GM12878 (cell line): Measurements from ENCODE around the gene PPIA. TPM values are rescaled to one million over a fixed set of nuclear protein-coding genes. Genes with fewer than 3 reads are reported as not detected.

Experiments
- CHD2 ChIP-seq: IDR thresholded peaks from 2 replicates; pipeline ENCODE4 v1.6.1; 2011; ENCODE audit warnings: low read depth, low read length, improper control_type of control experiment, borderline replicate concordance
- GABPA ChIP-seq: IDR thresholded peaks from 2 replicates; pipeline ENCODE4 v1.6.1; 2014; ENCODE audit warnings: antibody characterized with exemption, low read depth, mild to moderate bottlenecking, inconsistent platforms
- KAT2A ChIP-seq: conservative IDR thresholded peaks from 2 replicates; pipeline ENCODE4 v1.6.1; 2011; ENCODE audit warnings: low read depth, low read length; ENCODE audit not compliant: control insufficient read depth
- LARP7 ChIP-seq: fragments of 450-650 bp; IDR thresholded peaks from 2 replicates; pipeline ENCODE4 v1.6.1; 2017; ENCODE audit warnings: mild to moderate bottlenecking
- NR2C1 ChIP-seq: fragments of 450-650 bp; IDR thresholded peaks from 2 replicates; pipeline ENCODE4 v1.6.1; 2017; ENCODE audit warnings: antibody characterized with exemption, mild to moderate bottlenecking, moderate library complexity
- NRF1 ChIP-seq: conservative IDR thresholded peaks from 2 replicates; pipeline ENCODE4 v1.6.1; 2011; ENCODE audit warnings: mild to moderate bottlenecking, low read depth, low read length, improper control_type of control experiment
- POLR2AphosphoS2 ChIP-seq: IDR thresholded peaks from 2 replicates; pipeline ENCODE4 v1.6.1; 2011; ENCODE audit warnings: low read depth, mild to moderate bottlenecking, low read length, improper control_type of control experiment, moderate library complexity
- SMAD1 ChIP-seq: fragments of 450-650 bp; IDR thresholded peaks from 2 replicates; pipeline ENCODE4 v1.6.1; 2018; ENCODE audit warnings: mild to moderate bottlenecking, low read depth; ENCODE audit not compliant: partially characterized antibody
- SUZ12 ChIP-seq: fragments of 200-600 bp; sonication (generic); IDR thresholded peaks from one replicate; pipeline ENCODE4 v1.6.1; 2018; ENCODE audit warnings: antibody characterized with exemption, mild to moderate bottlenecking; ENCODE audit not compliant: unreplicated experiment
- TCF12 ChIP-seq: IDR thresholded peaks from 2 replicates; pipeline ENCODE4 v1.6.1; 2011; ENCODE audit warnings: low read depth, mild to moderate bottlenecking, low read length
- ZNF622 ChIP-seq: fragments of 450-650 bp; IDR thresholded peaks from 2 replicates; pipeline ENCODE4 v1.6.1; 2017; ENCODE audit warnings: mild to moderate bottlenecking, inconsistent platforms
- polyA plus RNA-seq, 11 experiments: library from polyadenylated mRNA; depleted of rRNA in 4 of 11; unstranded in 6 of 11; stranded (reverse) in 5 of 11; fragments of >200 nt; fragmentation: Nextera tagmentation in 4 of 11; fragmentation: Illumina TruSeq in 1 of 11; extraction: Ambion mirVana in 4 of 11; extraction: Trizol in 1 of 11; gene quantifications; 1 replicate in 1 of 11; 2 replicates in 10 of 11; pipeline versions ENCODE4 v1.2.1 to v1.2.3, GENCODE V29; 2011 to 2016; ENCODE audit warnings: inconsistent platforms in 2 of 11, missing spikeins in 2 of 11, low read depth in 1 of 11
- total RNA-seq, 4 experiments: library from RNA; depleted of rRNA in 3 of 4; stranded (reverse); fragments of >200 nt in 3 of 4; fragmentation: Illumina TruSeq in 1 of 4; extraction: Trizol in 1 of 4; gene quantifications; 2 replicates each; pipeline versions ENCODE4 v1.2.1 to v1.2.3, GENCODE V29; 2013 to 2021
- TF ChIP-seq, protein P1 (sequence below): fragments of 450-650 bp; IDR thresholded peaks from 2 replicates; pipeline ENCODE4 v1.6.1; 2018; ENCODE audit warnings: mild to moderate bottlenecking, low read depth, moderate library complexity; ENCODE audit not compliant: partially characterized antibody
- TF ChIP-seq, protein P2 (sequence below): IDR thresholded peaks from 2 replicates; pipeline ENCODE4 v1.6.1; 2011; ENCODE audit warnings: low read depth, low read length, improper control_type of control experiment, borderline replicate concordance
- TF ChIP-seq, protein P3 (sequence below): IDR thresholded peaks from 2 replicates; pipeline ENCODE4 v1.6.1; 2012; ENCODE audit warnings: improper control_type of control experiment, low read depth, low read length; ENCODE audit not compliant: insufficient replicate concordance
- TF ChIP-seq, protein P4 (sequence below): fragments of 150-350 bp; IDR thresholded peaks from 2 replicates; pipeline ENCODE4 v1.6.1; 2014; ENCODE audit warnings: mild to moderate bottlenecking, low read depth, low read length

PPIA gene
- total and polyA plus RNA-seq, 10 of the 15 experiments (the other 5 are each of a cell fraction or from before 2014, with no cell fraction given), result 2,712 to 7,982 (median 5,027) TPM

DNA sequence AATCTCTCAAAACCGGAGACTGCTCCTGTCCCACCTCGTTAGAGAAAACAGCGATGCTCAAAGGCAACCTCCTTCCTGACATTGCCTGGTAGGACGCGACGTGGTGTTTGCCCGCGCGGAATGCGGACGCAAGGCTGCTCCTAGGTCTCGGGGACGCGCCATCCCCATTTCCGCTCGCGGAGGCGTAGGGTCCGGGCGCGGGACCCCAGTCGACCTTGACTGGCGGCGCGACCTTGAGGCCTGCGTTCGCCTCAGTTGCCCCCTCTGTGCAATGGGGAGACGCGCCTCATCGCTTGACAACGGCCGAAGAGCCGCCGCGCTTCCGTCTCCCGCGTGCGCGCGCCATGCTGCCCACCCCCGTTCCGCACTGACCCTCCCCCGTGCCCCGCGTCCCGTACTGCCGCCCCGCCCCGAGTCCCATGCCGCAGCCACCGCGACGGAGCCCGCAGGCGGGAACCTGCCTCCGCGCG is 412 bp upstream of the PPIA start (continued):
- no peak for TF ChIP-seq NR2C1
- TF ChIP-seq, protein P1, sequence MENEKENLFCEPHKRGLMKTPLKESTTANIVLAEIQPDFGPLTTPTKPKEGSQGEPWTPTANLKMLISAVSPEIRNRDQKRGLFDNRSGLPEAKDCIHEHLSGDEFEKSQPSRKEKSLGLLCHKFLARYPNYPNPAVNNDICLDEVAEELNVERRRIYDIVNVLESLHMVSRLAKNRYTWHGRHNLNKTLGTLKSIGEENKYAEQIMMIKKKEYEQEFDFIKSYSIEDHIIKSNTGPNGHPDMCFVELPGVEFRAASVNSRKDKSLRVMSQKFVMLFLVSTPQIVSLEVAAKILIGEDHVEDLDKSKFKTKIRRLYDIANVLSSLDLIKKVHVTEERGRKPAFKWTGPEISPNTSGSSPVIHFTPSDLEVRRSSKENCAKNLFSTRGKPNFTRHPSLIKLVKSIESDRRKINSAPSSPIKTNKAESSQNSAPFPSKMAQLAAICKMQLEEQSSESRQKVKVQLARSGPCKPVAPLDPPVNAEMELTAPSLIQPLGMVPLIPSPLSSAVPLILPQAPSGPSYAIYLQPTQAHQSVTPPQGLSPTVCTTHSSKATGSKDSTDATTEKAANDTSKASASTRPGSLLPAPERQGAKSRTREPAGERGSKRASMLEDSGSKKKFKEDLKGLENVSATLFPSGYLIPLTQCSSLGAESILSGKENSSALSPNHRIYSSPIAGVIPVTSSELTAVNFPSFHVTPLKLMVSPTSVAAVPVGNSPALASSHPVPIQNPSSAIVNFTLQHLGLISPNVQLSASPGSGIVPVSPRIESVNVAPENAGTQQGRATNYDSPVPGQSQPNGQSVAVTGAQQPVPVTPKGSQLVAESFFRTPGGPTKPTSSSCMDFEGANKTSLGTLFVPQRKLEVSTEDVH, result no peak
- TF ChIP-seq NRF1, result no peak
- TF ChIP-seq SMAD1, result no peak
- no peak for TF ChIP-seq KAT2A
- TF ChIP-seq, protein P2, sequence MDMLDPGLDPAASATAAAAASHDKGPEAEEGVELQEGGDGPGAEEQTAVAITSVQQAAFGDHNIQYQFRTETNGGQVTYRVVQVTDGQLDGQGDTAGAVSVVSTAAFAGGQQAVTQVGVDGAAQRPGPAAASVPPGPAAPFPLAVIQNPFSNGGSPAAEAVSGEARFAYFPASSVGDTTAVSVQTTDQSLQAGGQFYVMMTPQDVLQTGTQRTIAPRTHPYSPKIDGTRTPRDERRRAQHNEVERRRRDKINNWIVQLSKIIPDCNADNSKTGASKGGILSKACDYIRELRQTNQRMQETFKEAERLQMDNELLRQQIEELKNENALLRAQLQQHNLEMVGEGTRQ, result no peak
- no peak for TF ChIP-seq POLR2AphosphoS2
- TF ChIP-seq, protein P3, sequence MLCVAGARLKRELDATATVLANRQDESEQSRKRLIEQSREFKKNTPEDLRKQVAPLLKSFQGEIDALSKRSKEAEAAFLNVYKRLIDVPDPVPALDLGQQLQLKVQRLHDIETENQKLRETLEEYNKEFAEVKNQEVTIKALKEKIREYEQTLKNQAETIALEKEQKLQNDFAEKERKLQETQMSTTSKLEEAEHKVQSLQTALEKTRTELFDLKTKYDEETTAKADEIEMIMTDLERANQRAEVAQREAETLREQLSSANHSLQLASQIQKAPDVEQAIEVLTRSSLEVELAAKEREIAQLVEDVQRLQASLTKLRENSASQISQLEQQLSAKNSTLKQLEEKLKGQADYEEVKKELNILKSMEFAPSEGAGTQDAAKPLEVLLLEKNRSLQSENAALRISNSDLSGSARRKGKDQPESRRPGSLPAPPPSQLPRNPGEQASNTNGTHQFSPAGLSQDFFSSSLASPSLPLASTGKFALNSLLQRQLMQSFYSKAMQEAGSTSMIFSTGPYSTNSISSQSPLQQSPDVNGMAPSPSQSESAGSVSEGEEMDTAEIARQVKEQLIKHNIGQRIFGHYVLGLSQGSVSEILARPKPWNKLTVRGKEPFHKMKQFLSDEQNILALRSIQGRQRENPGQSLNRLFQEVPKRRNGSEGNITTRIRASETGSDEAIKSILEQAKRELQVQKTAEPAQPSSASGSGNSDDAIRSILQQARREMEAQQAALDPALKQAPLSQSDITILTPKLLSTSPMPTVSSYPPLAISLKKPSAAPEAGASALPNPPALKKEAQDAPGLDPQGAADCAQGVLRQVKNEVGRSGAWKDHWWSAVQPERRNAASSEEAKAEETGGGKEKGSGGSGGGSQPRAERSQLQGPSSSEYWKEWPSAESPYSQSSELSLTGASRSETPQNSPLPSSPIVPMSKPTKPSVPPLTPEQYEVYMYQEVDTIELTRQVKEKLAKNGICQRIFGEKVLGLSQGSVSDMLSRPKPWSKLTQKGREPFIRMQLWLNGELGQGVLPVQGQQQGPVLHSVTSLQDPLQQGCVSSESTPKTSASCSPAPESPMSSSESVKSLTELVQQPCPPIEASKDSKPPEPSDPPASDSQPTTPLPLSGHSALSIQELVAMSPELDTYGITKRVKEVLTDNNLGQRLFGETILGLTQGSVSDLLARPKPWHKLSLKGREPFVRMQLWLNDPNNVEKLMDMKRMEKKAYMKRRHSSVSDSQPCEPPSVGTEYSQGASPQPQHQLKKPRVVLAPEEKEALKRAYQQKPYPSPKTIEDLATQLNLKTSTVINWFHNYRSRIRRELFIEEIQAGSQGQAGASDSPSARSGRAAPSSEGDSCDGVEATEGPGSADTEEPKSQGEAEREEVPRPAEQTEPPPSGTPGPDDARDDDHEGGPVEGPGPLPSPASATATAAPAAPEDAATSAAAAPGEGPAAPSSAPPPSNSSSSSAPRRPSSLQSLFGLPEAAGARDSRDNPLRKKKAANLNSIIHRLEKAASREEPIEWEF, result no peak
- no peak for TF ChIP-seq SUZ12
- no peak for TF ChIP-seq ZNF622
- TF ChIP-seq, protein P4, sequence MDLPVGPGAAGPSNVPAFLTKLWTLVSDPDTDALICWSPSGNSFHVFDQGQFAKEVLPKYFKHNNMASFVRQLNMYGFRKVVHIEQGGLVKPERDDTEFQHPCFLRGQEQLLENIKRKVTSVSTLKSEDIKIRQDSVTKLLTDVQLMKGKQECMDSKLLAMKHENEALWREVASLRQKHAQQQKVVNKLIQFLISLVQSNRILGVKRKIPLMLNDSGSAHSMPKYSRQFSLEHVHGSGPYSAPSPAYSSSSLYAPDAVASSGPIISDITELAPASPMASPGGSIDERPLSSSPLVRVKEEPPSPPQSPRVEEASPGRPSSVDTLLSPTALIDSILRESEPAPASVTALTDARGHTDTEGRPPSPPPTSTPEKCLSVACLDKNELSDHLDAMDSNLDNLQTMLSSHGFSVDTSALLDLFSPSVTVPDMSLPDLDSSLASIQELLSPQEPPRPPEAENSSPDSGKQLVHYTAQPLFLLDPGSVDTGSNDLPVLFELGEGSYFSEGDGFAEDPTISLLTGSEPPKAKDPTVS, result no peak
- TF ChIP-seq TCF12, result no peak
- no peak for TF ChIP-seq GABPA
- TF ChIP-seq LARP7, result peak; percentile 43; the same call in 1 of the 2 replicates
- TF ChIP-seq CHD2, result no peak
